ENCODE data around the gene RBL2. TPM values are rescaled to one million over a fixed set of nuclear protein-coding genes. Genes with fewer than 3 reads are reported as not detected.
"Not testable (repeated sequence)": the region's sequence is repeated elsewhere in the genome, so short reads cannot be mapped to it uniquely, and the experiment has no call there.

RBL2 gene
- total and polyA plus RNA-seq, 2 of the 13 experiments (the other 11 are each of a cell fraction or from before 2014, with no cell fraction given): 41.2 to 60.9 TPM

DNA sequence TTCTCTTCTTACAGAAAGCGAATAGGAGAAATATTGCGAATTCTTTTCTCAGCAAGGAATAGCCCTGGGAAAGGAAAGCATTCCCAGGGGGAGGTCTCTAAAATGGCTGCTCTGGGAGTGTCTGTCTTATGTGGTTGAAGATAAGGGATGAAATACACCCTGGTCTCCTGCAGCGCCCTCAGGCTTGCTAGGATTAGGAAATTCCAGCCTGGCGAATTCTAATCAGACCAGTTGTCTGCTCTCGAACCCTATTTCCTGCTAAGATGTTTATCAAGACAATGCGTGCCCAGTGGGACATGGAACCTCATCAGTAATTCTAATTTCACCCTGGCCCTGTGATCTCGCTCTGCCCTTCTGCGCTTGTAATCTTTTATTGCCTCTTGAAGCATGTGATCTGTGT is 49.7 kb upstream of the RBL2 start:
- H3K9ac ChIP-seq (ENCODE audit: insufficient read depth, low read depth, low read length); H2AFZ ChIP-seq (ENCODE audit: low read length); DNase-seq (ENCODE audit: low spot score); intact Hi-C loops (cut with micrococcal nuclease; ENCODE audit: unreplicated experiment); H3K27ac ChIP-seq (ENCODE audit: extremely low read length, insufficient read depth, low read length); in situ Hi-C loops (cut with HindIII; ENCODE audit: extremely low pct_ligation_motif_present, low pct_unique_long_range_greater_than_20kb); FAIRE-seq; H3K4me2 ChIP-seq (ENCODE audit: low read depth, low read length); H3K27me3 ChIP-seq (ENCODE audit: control insufficient read depth in 1 of 2, insufficient read depth in 2 of 2, low read length in 2 of 2); BruUV-seq (replicated peaks); H3K4me3 ChIP-seq (replicated peaks in 1 of 3; ENCODE audit: insufficient read depth in 1 of 3, low read depth in 2 of 3, low read length in 3 of 3); POLR2A ChIA-PET; H3K4me1 ChIP-seq (ENCODE audit: insufficient read depth, low read length); H3K79me2 ChIP-seq (ENCODE audit: insufficient read depth, low read length); H4K20me1 ChIP-seq (ENCODE audit: insufficient read depth, low read length); H3K36me3 ChIP-seq (replicated peaks in 1 of 2; ENCODE audit: control insufficient read depth in 1 of 2, insufficient read depth in 2 of 2, low read length in 2 of 2); CTCF ChIA-PET (ENCODE audit: low intra/inter-chr PET ratio, low total read pairs); ATAC-seq: not testable (repeated sequence)
- WGBS (ENCODE audit: low lambda C conversion rate): 64% methylated on average over 8 of the region's 8 CpGs
- H3K9me3 ChIP-seq (ENCODE audit: low read length): peaks cover 13% of the 10 kb centered on the region

DNA sequence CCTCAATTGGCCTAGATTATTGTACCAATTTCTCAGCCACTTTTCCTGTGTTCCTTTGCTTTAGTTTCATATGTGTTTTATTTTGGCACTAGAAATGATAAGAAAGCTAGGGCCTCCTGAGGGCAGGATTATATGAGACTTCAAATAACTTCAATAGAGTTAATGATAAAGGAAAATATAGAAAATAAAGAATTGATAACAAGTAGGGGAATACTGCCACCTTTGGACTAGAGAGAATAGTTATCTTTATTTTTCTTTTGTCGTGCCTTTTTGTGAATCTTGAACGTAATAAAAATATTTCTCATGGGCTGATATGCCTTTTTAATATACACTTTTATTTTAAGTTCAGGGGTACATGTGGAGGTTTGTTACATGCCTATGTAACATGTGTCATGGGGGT is 29.3 kb upstream of the RBL2 start:
- Histone ChIP-seq H4K20me1 (ENCODE audit: insufficient read depth, low read length) (no peaks in the 10 kb centered on the region), H3K27me3 (ENCODE audit: control insufficient read depth in 1 of 2, insufficient read depth in 2 of 2, low read length in 2 of 2) (no peaks in the 10 kb centered on the region), H3K4me2 (ENCODE audit: low read depth, low read length) (no peak overlapping the region), H3K9ac (ENCODE audit: insufficient read depth, low read depth, low read length) (no peak overlapping the region), H3K4me3 (replicated peaks in 1 of 3; ENCODE audit: insufficient read depth in 1 of 3, low read depth in 2 of 3, low read length in 3 of 3) (no peak overlapping the region), H2AFZ (ENCODE audit: low read length) (no peak overlapping the region), H3K79me2 (ENCODE audit: insufficient read depth, low read length) (no peaks in the 10 kb centered on the region), H3K27ac (ENCODE audit: extremely low read length, insufficient read depth, low read length) (no peak overlapping the region), H3K4me1 (ENCODE audit: insufficient read depth, low read length) (peaks cover 6% of the 10 kb centered on the region; the same call in 1 of the 2 replicates), H3K9me3 (ENCODE audit: low read length) (no peaks in the 10 kb centered on the region), H3K36me3 (replicated peaks in 1 of 2; ENCODE audit: control insufficient read depth in 1 of 2, insufficient read depth in 2 of 2, low read length in 2 of 2) (no peaks in the 10 kb centered on the region)
- in situ Hi-C loops (cut with HindIII; ENCODE audit: extremely low pct_ligation_motif_present, low pct_unique_long_range_greater_than_20kb) (no loop called here), intact Hi-C loops (cut with micrococcal nuclease; ENCODE audit: unreplicated experiment) (no loop called here)
- WGBS (ENCODE audit: low lambda C conversion rate): 15% methylated on average over 2 of the region's 2 CpGs
- FAIRE-seq (no peak), ATAC-seq (no peak), DNase-seq (ENCODE audit: low spot score) (no peak)
- no TSS peak for BruUV-seq (replicated peaks)
- POLR2A ChIA-PET: no interaction called here
- CTCF ChIA-PET (ENCODE audit: low intra/inter-chr PET ratio, low total read pairs): no interaction called here
- no peak for TF ChIP-seq AGO2 (optimal IDR thresholded peaks at IDR 0.05; ENCODE audit: low read depth, low read length)
- no peak for TF ChIP-seq ZNF484 (CRISPR knock-in tag; IDR thresholded peaks at IDR 0.05; ENCODE audit: borderline replicate concordance, low read depth)
- TF ChIP-seq ZNF30 (CRISPR knock-in tag; IDR thresholded peaks at IDR 0.05): no peak
- no peak for TF ChIP-seq ATM (IDR thresholded peaks at IDR 0.05; ENCODE audit: borderline replicate concordance)
- TF ChIP-seq, protein P1, sequence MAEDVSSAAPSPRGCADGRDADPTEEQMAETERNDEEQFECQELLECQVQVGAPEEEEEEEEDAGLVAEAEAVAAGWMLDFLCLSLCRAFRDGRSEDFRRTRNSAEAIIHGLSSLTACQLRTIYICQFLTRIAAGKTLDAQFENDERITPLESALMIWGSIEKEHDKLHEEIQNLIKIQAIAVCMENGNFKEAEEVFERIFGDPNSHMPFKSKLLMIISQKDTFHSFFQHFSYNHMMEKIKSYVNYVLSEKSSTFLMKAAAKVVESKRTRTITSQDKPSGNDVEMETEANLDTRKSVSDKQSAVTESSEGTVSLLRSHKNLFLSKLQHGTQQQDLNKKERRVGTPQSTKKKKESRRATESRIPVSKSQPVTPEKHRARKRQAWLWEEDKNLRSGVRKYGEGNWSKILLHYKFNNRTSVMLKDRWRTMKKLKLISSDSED (CRISPR knock-in tag; IDR thresholded peaks at IDR 0.05): no peak
- no peak for TF ChIP-seq FOXC1 (CRISPR knock-in tag; IDR thresholded peaks at IDR 0.05; ENCODE audit: borderline replicate concordance)
- TF ChIP-seq ZNF557 (CRISPR knock-in tag; IDR thresholded peaks at IDR 0.05): no peak
- no peak for TF ChIP-seq ZNF501 (CRISPR knock-in tag; IDR thresholded peaks at IDR 0.05)
- TF ChIP-seq ZFP37 (CRISPR knock-in tag; IDR thresholded peaks at IDR 0.05; ENCODE audit: borderline replicate concordance): no peak
- no peak for TF ChIP-seq MIXL1 (CRISPR knock-in tag; IDR thresholded peaks at IDR 0.05)
- TF ChIP-seq KDM6A (CRISPR knock-in tag; IDR thresholded peaks at IDR 0.05; ENCODE audit: low read depth): no peak
- TF ChIP-seq ZNF121 (CRISPR knock-in tag; IDR thresholded peaks at IDR 0.05): no peak

All from HepG2 (cell line).